DMS114 treated with DMSO at 0.1 percent for 48 hours (cell line): ENCODE measurements around the gene ZSCAN21.
A peak's percentile ranks its signal among the peaks of the same experiment; 100 is the strongest.

Experiments
- DNase-seq: peaks from one replicate; lab custom pipeline; 2025; ENCODE audit not compliant: unreplicated experiment; lab: John Stamatoyannopoulos, UW

Gene ZSCAN21

GRCh38 chr7:100095289-100095688 lies 45.7 kb downstream of the ZSCAN21 start:
- no peak for DNase-seq

GRCh38 chr7:100095704-100096103 lies 46.1 kb downstream of the ZSCAN21 start:
- DNase-seq, result no peak

GRCh38 chr7:100098913-100099312 lies 49.3 kb downstream of the ZSCAN21 start:
- DNase-seq, result no peak

- no peak for DNase-seq
Measured at GRCh38 chr7:100099452-100099851, 49.9 kb downstream of the ZSCAN21 start.

GRCh38 chr7:100100420-100101015 lies 50.9 kb downstream of the ZSCAN21 start:
- DNase-seq, result peak; percentile 84

- DNase-seq, result peak; percentile 94
Measured at GRCh38 chr7:100101016-100101862, 51.7 kb downstream of the ZSCAN21 start, which contains the start of the genes AP4M1 and MCM7. Gene AP4M1, plus strand, starts transcription at chr7:100101643. Its CDS starts 72 bp downstream, at chr7:100101715. Gene MCM7, minus strand, starts transcription at chr7:100101397. Its CDS starts 103 bp downstream, at chr7:100101294.

GRCh38 chr7:100102950-100103840 lies 53.6 kb downstream of the ZSCAN21 start:
- DNase-seq, result no peak

- no peak for DNase-seq
Measured at GRCh38 chr7:100105534-100105933, 56.0 kb downstream of the ZSCAN21 start.

GRCh38 chr7:100106633-100107032 lies 57.1 kb downstream of the ZSCAN21 start:
- no peak for DNase-seq

GRCh38 chr7:100107125-100107737 lies 57.7 kb downstream of the ZSCAN21 start:
- DNase-seq, result no peak

- no peak for DNase-seq
Measured at GRCh38 chr7:100107890-100108289, 58.3 kb downstream of the ZSCAN21 start.

- DNase-seq, result no peak
Measured at GRCh38 chr7:100109521-100110163, 60.1 kb downstream of the ZSCAN21 start.

GRCh38 chr7:100111156-100111555 lies 61.6 kb downstream of the ZSCAN21 start:
- DNase-seq, result no peak

GRCh38 chr7:100111914-100112313 lies 62.3 kb downstream of the ZSCAN21 start:
- no peak for DNase-seq
